Stimulated activated CD4-positive, alpha-beta T cell treated with anti-CD3 and anti-CD28 coated beads, TNF-alpha, amount 100 ng/mL, for 4 hours (primary cell): ENCODE measurements around the gene ADAMTS8.
"Not testable (repeated sequence)": the region's sequence is repeated elsewhere in the genome, so short reads cannot be mapped to it uniquely, and the experiment has no call there.

Experiments
- DNase-seq, 3 experiments: peaks; one replicate each; pipeline ENCODE4 v3.0.0-alpha.2; 2020; ENCODE audit warnings: low read depth in 3 of 3

Gene ADAMTS8

GRCh38 chr11:130438401-130439159 is 10.2 kb upstream of the ADAMTS8 start:
- not testable (repeated sequence) for DNase-seq

- DNase-seq, result no peak
These were observed 9.4 kb upstream of the ADAMTS8 start for GRCh38 chr11:130437848-130438247.

- no peak for DNase-seq
These were observed 7.8 kb upstream of the ADAMTS8 start for GRCh38 chr11:130436171-130436570.

- no peak for DNase-seq
These were observed 7.3 kb upstream of the ADAMTS8 start for GRCh38 chr11:130435671-130436070.

- DNase-seq, result peak; percentile 23 to 48 (median 35)
These were observed 6.3 kb upstream of the ADAMTS8 start for GRCh38 chr11:130434521-130435223.

GRCh38 chr11:130433357-130433756 is 4.9 kb upstream of the ADAMTS8 start:
- no peak for DNase-seq

GRCh38 chr11:130431801-130432200 is 3.4 kb upstream of the ADAMTS8 start:
- no peak for DNase-seq

GRCh38 chr11:130431331-130431773 is 2.9 kb upstream of the ADAMTS8 start:
- DNase-seq, result peak; percentile 27 to 36 (median 32)

GRCh38 chr11:130429983-130430382 is 1.6 kb upstream of the ADAMTS8 start:
- no peak for DNase-seq

GRCh38 chr11:130429120-130429681 is 792 bp upstream of the ADAMTS8 start:
- DNase-seq, result no peak

- no peak for DNase-seq
These were observed 661 bp downstream of the ADAMTS8 start for GRCh38 chr11:130427581-130428315.

- no peak for DNase-seq
These were observed 1.5 kb downstream of the ADAMTS8 start for GRCh38 chr11:130426837-130427341.

- DNase-seq, result no peak
These were observed 2.1 kb downstream of the ADAMTS8 start for GRCh38 chr11:130426223-130426836.

GRCh38 chr11:130425156-130425555 is 3.3 kb downstream of the ADAMTS8 start:
- no peak for DNase-seq

GRCh38 chr11:130424613-130425140 is 3.7 kb downstream of the ADAMTS8 start:
- no peak for DNase-seq

- no peak for DNase-seq
These were observed 4.8 kb downstream of the ADAMTS8 start for GRCh38 chr11:130423541-130424142.

GRCh38 chr11:130422251-130422995 is 6.0 kb downstream of the ADAMTS8 start:
- DNase-seq, result no peak

GRCh38 chr11:130421697-130422096 is 6.7 kb downstream of the ADAMTS8 start:
- no peak for DNase-seq

- no peak for DNase-seq
These were observed 7.2 kb downstream of the ADAMTS8 start for GRCh38 chr11:130421199-130421585.
